BJ (cell line): ENCODE results near the gene MAP1LC3B. TPM values are rescaled to one million over a fixed set of nuclear protein-coding genes. Genes with fewer than 3 reads are reported as not detected.

ENCODE experiments used
- CTCF ChIA-PET: fragments of 350-600 bp; formaldehyde crosslinking; extraction: SDS; loops from one replicate; lab custom pipeline; 2021; ENCODE audit warnings: antibody characterized with exemption, inconsistent platforms; lab: Yijun Ruan, JAX
- POLR2A ChIA-PET: fragments of 300-600 bp; sonication (Branson Sonifier 250); formaldehyde crosslinking; extraction: SDS; loops from one replicate; lab custom pipeline; 2021; ENCODE audit warnings: antibody characterized with exemption; lab: Charles Lee
- DNase-seq: peaks from one replicate; pipeline ENCODE4 v3.0.0-alpha.2; 2011; ENCODE audit warnings: low read depth
- H3K27me3 ChIP-seq: 2 replicates; pipeline ENCODE4 v1.6.0; 2011; ENCODE audit warnings: low read length; ENCODE audit not compliant: control insufficient read depth, insufficient read depth
- H3K36me3 ChIP-seq: 2 replicates; pipeline ENCODE4 v1.5.1; 2011; ENCODE audit warnings: low read length; ENCODE audit not compliant: control insufficient read depth, insufficient read depth
- H3K4me3 ChIP-seq: 2 replicates; pipeline ENCODE4 v1.5.1; 2011; ENCODE audit warnings: low read depth, mild to moderate bottlenecking, control low read depth, low read length
- CTCF ChIP-seq: IDR thresholded peaks from 2 replicates; pipeline ENCODE4 v1.5.1; 2011; ENCODE audit warnings: low read depth, mild to moderate bottlenecking, control low read depth, inconsistent platforms, low read length, moderate library complexity; ENCODE audit not compliant: insufficient read depth
- polyA plus RNA-seq: library from polyadenylated mRNA; depleted of rRNA; stranded (reverse); fragments of >200 nt; gene quantifications from 2 replicates; pipeline ENCODE4 v1.2.3, GENCODE V29; 2011

The MAP1LC3B gene
- polyA plus RNA-seq, 1 experiment: 29.0 TPM

- no peak for DNase-seq
- Histone ChIP-seq H3K4me3 (no peak overlapping the region), H3K27me3 (no peaks in the 10 kb centered on the region), H3K36me3 (peaks cover 31% of the 10 kb centered on the region)
- ChIA-PET CTCF (no interaction called here), POLR2A (no interaction called here)
- no peak for TF ChIP-seq CTCF
Observed at GRCh38 chr16:87344165-87344930, 47.8 kb upstream of the MAP1LC3B start.

GRCh38 chr16:87344931-87345631, 47.1 kb upstream of the MAP1LC3B start:
- ChIA-PET CTCF (no interaction called here), POLR2A (no interaction called here)
- Histone ChIP-seq H3K36me3 (peaks cover 30% of the 10 kb centered on the region), H3K27me3 (no peaks in the 10 kb centered on the region), H3K4me3 (no peak overlapping the region)
- no peak for DNase-seq
- TF ChIP-seq CTCF: no peak

- ChIA-PET POLR2A (no interaction called here), CTCF (no interaction called here)
- Histone ChIP-seq H3K27me3 (no peaks in the 10 kb centered on the region), H3K4me3 (no peak overlapping the region), H3K36me3 (peaks cover 29% of the 10 kb centered on the region)
- no peak for DNase-seq
- TF ChIP-seq CTCF: no peak
Observed at GRCh38 chr16:87345726-87346424, 46.3 kb upstream of the MAP1LC3B start.

GRCh38 chr16:87346517-87347060, 45.5 kb upstream of the MAP1LC3B start:
- no peak for TF ChIP-seq CTCF
- POLR2A ChIA-PET: no interaction called here
- H3K27me3 ChIP-seq: no peaks in the 10 kb centered on the region
- no peak overlapping the region for H3K4me3 ChIP-seq
- CTCF ChIA-PET: no interaction called here
- no peak for DNase-seq
- peaks cover 29% of the 10 kb centered on the region for H3K36me3 ChIP-seq
